ENCODE results near the gene ADORA1.

ADORA1 gene

GRCh38 chr1:203100516-203100869, 27.0 kb upstream of the ADORA1 start:
- H3K4me3 ChIP-seq (ENCODE audit: low read length) = no peak overlapping the region
- TF ChIP-seq ZNF274 (IDR thresholded peaks at IDR 0.05; ENCODE audit: low read depth, low read length) = no peak

GRCh38 chr1:203101813-203102634, 25.5 kb upstream of the ADORA1 start:
- H3K4me3 ChIP-seq (ENCODE audit: low read length) = no peak overlapping the region
- TF ChIP-seq ZNF274 (IDR thresholded peaks at IDR 0.05; ENCODE audit: low read depth, low read length) = no peak

- no peak for TF ChIP-seq ZNF274 (IDR thresholded peaks at IDR 0.05; ENCODE audit: low read depth, low read length)
- no peak overlapping the region for H3K4me3 ChIP-seq (ENCODE audit: low read length)
Measured at GRCh38 chr1:203103216-203103615, 24.3 kb upstream of the ADORA1 start.

GRCh38 chr1:203103829-203104495, 23.6 kb upstream of the ADORA1 start:
- H3K4me3 ChIP-seq (ENCODE audit: low read length) = no peak overlapping the region
- no peak for TF ChIP-seq ZNF274 (IDR thresholded peaks at IDR 0.05; ENCODE audit: low read depth, low read length)

GRCh38 chr1:203104789-203105390, 22.6 kb upstream of the ADORA1 start:
- no peak overlapping the region for H3K4me3 ChIP-seq (ENCODE audit: low read length)
- no peak for TF ChIP-seq ZNF274 (IDR thresholded peaks at IDR 0.05; ENCODE audit: low read depth, low read length)

GRCh38 chr1:203112475-203112874, 15.1 kb upstream of the ADORA1 start:
- no peak overlapping the region for H3K4me3 ChIP-seq (ENCODE audit: low read length)
- no peak for TF ChIP-seq ZNF274 (IDR thresholded peaks at IDR 0.05; ENCODE audit: low read depth, low read length)

GRCh38 chr1:203113308-203113707, 14.2 kb upstream of the ADORA1 start:
- TF ChIP-seq ZNF274 (IDR thresholded peaks at IDR 0.05; ENCODE audit: low read depth, low read length) = no peak
- H3K4me3 ChIP-seq (ENCODE audit: low read length) = no peak overlapping the region

GRCh38 chr1:203114202-203114601, 13.3 kb upstream of the ADORA1 start:
- no peak overlapping the region for H3K4me3 ChIP-seq (ENCODE audit: low read length)
- no peak for TF ChIP-seq ZNF274 (IDR thresholded peaks at IDR 0.05; ENCODE audit: low read depth, low read length)

- no peak overlapping the region for H3K4me3 ChIP-seq (ENCODE audit: low read length)
- no peak for TF ChIP-seq ZNF274 (IDR thresholded peaks at IDR 0.05; ENCODE audit: low read depth, low read length)
Measured at GRCh38 chr1:203116091-203116820, 11.3 kb upstream of the ADORA1 start.

GRCh38 chr1:203117611-203118575, 9.6 kb upstream of the ADORA1 start:
- no peak overlapping the region for H3K4me3 ChIP-seq (ENCODE audit: low read length)
- no peak for TF ChIP-seq ZNF274 (IDR thresholded peaks at IDR 0.05; ENCODE audit: low read depth, low read length)

GRCh38 chr1:203120325-203121153, 7.0 kb upstream of the ADORA1 start:
- no peak for TF ChIP-seq ZNF274 (IDR thresholded peaks at IDR 0.05; ENCODE audit: low read depth, low read length)
- H3K4me3 ChIP-seq (ENCODE audit: low read length) = no peak overlapping the region

GRCh38 chr1:203121186-203122015, 6.1 kb upstream of the ADORA1 start:
- no peak for TF ChIP-seq ZNF274 (IDR thresholded peaks at IDR 0.05; ENCODE audit: low read depth, low read length)
- H3K4me3 ChIP-seq (ENCODE audit: low read length) = no peak overlapping the region
